ENCODE measurements around the gene KCNH6. TPM values are rescaled to one million over a fixed set of nuclear protein-coding genes. Genes with fewer than 3 reads are reported as not detected.

KCNH6 gene
- polyA plus RNA-seq, 3 donors = not detected

- Histone ChIP-seq H3K9me3 (replicated peaks in 1 of 2; ENCODE audit: control insufficient read depth in 1 of 2, insufficient read depth in 1 of 2, low read length in 2 of 2) (peaks cover 0 to 7% of the 10 kb centered on the region in 2 donors), H3K9ac (ENCODE audit: insufficient read depth, low read length, poor library complexity, severe bottlenecking) (no peak overlapping the region), H3K4me1 (ENCODE audit: control insufficient read depth in 1 of 2, insufficient read depth in 2 of 2, low read length in 2 of 2) (no peaks in the 10 kb centered on the region), H3K4me3 (replicated peaks in 1 of 3; ENCODE audit: low read depth in 2 of 3, low read length in 3 of 3) (no peak overlapping the region), H2AFZ (ENCODE audit: insufficient read depth, low read depth, low read length, poor library complexity, severe bottlenecking) (no peak overlapping the region), H4K20me1 (ENCODE audit: insufficient read depth, low read length) (no peaks in the 10 kb centered on the region), H3K4me2 (replicated peaks; ENCODE audit: extremely low read depth, low read length, poor library complexity, severe bottlenecking) (no peak overlapping the region), H3K79me2 (ENCODE audit: insufficient read depth, low read length) (no peaks in the 10 kb centered on the region), H3K27ac (ENCODE audit: low read depth in 1 of 2, low read length in 2 of 2) (no peak overlapping the region), H3K36me3 (replicated peaks in 1 of 2; ENCODE audit: control insufficient read depth in 1 of 2, insufficient read depth in 2 of 2, low read length in 2 of 2) (no peaks in the 10 kb centered on the region), H3K27me3 (ENCODE audit: control insufficient read depth in 2 of 2, insufficient read depth in 2 of 2, low read length in 2 of 2) (peaks cover 8 to 27% of the 10 kb centered on the region in 2 donors)
- Mint-ChIP-seq H3K27ac (no peak overlapping the region), H3K36me3 (no peaks in the 10 kb centered on the region), H3K4me1 (peaks cover 4% of the 10 kb centered on the region), H3K9me3 (peaks cover 0 to 6% (median 0%) of the 10 kb centered on the region in 7 donors), H3K27me3 (ENCODE audit: low read depth in 3 of 3) (peaks cover 24 to 32% (median 29%) of the 10 kb centered on the region in 3 donors), H3K4me3 (no peak overlapping the region)
- no peak for TF ChIP-seq CTCF (IDR thresholded peaks at IDR 0.05)
- no peak for DNase-seq
- WGBS (ENCODE audit: insufficient coverage) = 98% methylated on average over 7 of the region's 9 CpGs
- intact Hi-C loops (cut with micrococcal nuclease) = loop anchor here (10.0 kb wide), 2 partner anchors 87 to 97 kb away; partner anchors contain the start of gene CYB561 (in 1 of the 2)
Observed at GRCh38 chr17:63542218-63542545, 19.0 kb downstream of the KCNH6 start.

- no peak overlapping the region for H3K9ac ChIP-seq (ENCODE audit: insufficient read depth, low read length, poor library complexity, severe bottlenecking)
- peaks cover 0 to 7% of the 10 kb centered on the region in 2 donors for H3K9me3 ChIP-seq (replicated peaks in 1 of 2; ENCODE audit: control insufficient read depth in 1 of 2, insufficient read depth in 1 of 2, low read length in 2 of 2)
- H3K27ac ChIP-seq (ENCODE audit: low read depth in 1 of 2, low read length in 2 of 2) = no peak overlapping the region
- H4K20me1 ChIP-seq (ENCODE audit: insufficient read depth, low read length) = no peaks in the 10 kb centered on the region
- Mint-ChIP-seq H3K27ac (no peak overlapping the region), H3K4me1 (peaks cover 4% of the 10 kb centered on the region), H3K4me3 (no peak overlapping the region), H3K36me3 (no peaks in the 10 kb centered on the region), H3K9me3 (peaks cover 0 to 6% (median 0%) of the 10 kb centered on the region in 7 donors), H3K27me3 (ENCODE audit: low read depth in 3 of 3) (peaks cover 17 to 22% (median 19%) of the 10 kb centered on the region in 3 donors)
- intact Hi-C loops (cut with micrococcal nuclease) = loop anchor here (10.0 kb wide), 2 partner anchors 88 to 98 kb away; partner anchors contain the start of gene CYB561 (in 1 of the 2)
- no peak for DNase-seq
- no peaks in the 10 kb centered on the region for H3K4me1 ChIP-seq (ENCODE audit: control insufficient read depth in 1 of 2, insufficient read depth in 2 of 2, low read length in 2 of 2)
- H3K36me3 ChIP-seq (replicated peaks in 1 of 2; ENCODE audit: control insufficient read depth in 1 of 2, insufficient read depth in 2 of 2, low read length in 2 of 2) = no peaks in the 10 kb centered on the region
- 69% methylated on average over 15 of the region's 15 CpGs for WGBS (ENCODE audit: insufficient coverage)
- peaks cover 8 to 18% of the 10 kb centered on the region in 2 donors for H3K27me3 ChIP-seq (ENCODE audit: control insufficient read depth in 2 of 2, insufficient read depth in 2 of 2, low read length in 2 of 2)
- H3K79me2 ChIP-seq (ENCODE audit: insufficient read depth, low read length) = no peaks in the 10 kb centered on the region
- no peak for TF ChIP-seq CTCF (IDR thresholded peaks at IDR 0.05)
- H3K4me3 ChIP-seq (replicated peaks in 1 of 3; ENCODE audit: low read depth in 2 of 3, low read length in 3 of 3) = no peak overlapping the region
- no peak overlapping the region for H3K4me2 ChIP-seq (replicated peaks; ENCODE audit: extremely low read depth, low read length, poor library complexity, severe bottlenecking)
- no peak overlapping the region for H2AFZ ChIP-seq (ENCODE audit: insufficient read depth, low read depth, low read length, poor library complexity, severe bottlenecking)
Observed at GRCh38 chr17:63542942-63543821, 20.0 kb downstream of the KCNH6 start.

Measured in CD14-positive monocyte (primary cell).